ENCODE measurements around the gene TMEM126A.
"Not testable (repeated sequence)": the region's sequence is repeated elsewhere in the genome, so short reads cannot be mapped to it uniquely, and the experiment has no call there.

The TMEM126A gene

GRCh38 chr11:85647604-85648299 is at the start of gene TMEM126A:
Gene TMEM126A, plus strand, starts transcription at chr11:85647967. Its CDS starts 2,289 bp downstream, at chr11:85650256.
- DNase-seq: peak; percentile 91

- DNase-seq: no peak
Observed at GRCh38 chr11:85599083-85599482, 48.7 kb upstream of the TMEM126A start.

GRCh38 chr11:85602526-85603213 is 45.1 kb upstream of the TMEM126A start:
- DNase-seq: no peak

GRCh38 chr11:85603220-85603619 is 44.5 kb upstream of the TMEM126A start:
- no peak for DNase-seq

GRCh38 chr11:85606237-85606636 is 41.5 kb upstream of the TMEM126A start:
- not testable (repeated sequence) for DNase-seq

GRCh38 chr11:85608621-85609020 is 39.1 kb upstream of the TMEM126A start:
- not testable (repeated sequence) for DNase-seq

GRCh38 chr11:85609286-85609685 is 38.5 kb upstream of the TMEM126A start:
- DNase-seq: not testable (repeated sequence)

GRCh38 chr11:85611643-85612042 is 36.1 kb upstream of the TMEM126A start:
- not testable (repeated sequence) for DNase-seq

GRCh38 chr11:85619499-85619898 is 28.3 kb upstream of the TMEM126A start:
- DNase-seq: no peak

- DNase-seq: no peak
Observed at GRCh38 chr11:85620256-85620655, 27.5 kb upstream of the TMEM126A start.

- DNase-seq: peak; percentile 22
Observed at GRCh38 chr11:85626496-85626895, 21.3 kb upstream of the TMEM126A start.

- peak; percentile 77 for DNase-seq
Observed at GRCh38 chr11:85627332-85627997, 20.3 kb upstream of the TMEM126A start, which contains the start of gene DLG2. Gene DLG2, minus strand, starts transcription at chr11:85627344.

GRCh38 chr11:85627998-85628770 is 19.6 kb upstream of the TMEM126A start, which contains the start of gene TMEM126B:
Gene TMEM126B, plus strand, starts transcription at chr11:85628593. Its CDS starts 15 bp downstream, at chr11:85628608.
- peak; percentile 99 for DNase-seq

- DNase-seq: no peak
Observed at GRCh38 chr11:85628771-85629341, 18.9 kb upstream of the TMEM126A start.

GRCh38 chr11:85634747-85635146 is 13.0 kb upstream of the TMEM126A start:
- DNase-seq: no peak

- DNase-seq: no peak
Observed at GRCh38 chr11:85643191-85643614, 4.6 kb upstream of the TMEM126A start.

- no peak for DNase-seq
Observed at GRCh38 chr11:85647078-85647477, 689 bp upstream of the TMEM126A start.

GRCh38 chr11:85651118-85651517 is 3.4 kb downstream of the TMEM126A start:
- no peak for DNase-seq

GRCh38 chr11:85652786-85653447 is 5.2 kb downstream of the TMEM126A start:
- DNase-seq: no peak

GRCh38 chr11:85654343-85654742 is 6.6 kb downstream of the TMEM126A start:
- DNase-seq: not testable (repeated sequence)

- DNase-seq: no peak
Observed at GRCh38 chr11:85656777-85657176, 9.0 kb downstream of the TMEM126A start.

GRCh38 chr11:85658180-85658579 is 10.4 kb downstream of the TMEM126A start:
- DNase-seq: no peak

All from NCI-H1092 treated with DMSO at 0.1 percent for 48 hours (cell line).